GM12864 (cell line): ENCODE data around the gene LBR.

Experiments used
- DNase-seq: peaks from one replicate; pipeline ENCODE4 v3.0.0-alpha.2; 2011; ENCODE audit warnings: low read depth
- H3K4me3 ChIP-seq: 2 replicates; pipeline ENCODE4 v1.5.1; 2011; ENCODE audit warnings: mild to moderate bottlenecking, low read depth, low read length, control low read depth
- CTCF ChIP-seq: IDR thresholded peaks from 2 replicates; pipeline ENCODE4 v1.5.1; 2011; ENCODE audit warnings: low read depth, mild to moderate bottlenecking, moderate library complexity, low read length, control low read depth, inconsistent platforms; ENCODE audit errors: missing control alignments

The LBR gene

GRCh38 chr1:225430301-225430700 is 2.5 kb upstream of the LBR start:
- TF ChIP-seq CTCF: no peak
- no peak for DNase-seq
- no peak overlapping the region for H3K4me3 ChIP-seq

GRCh38 chr1:225428881-225429455 is 1.1 kb upstream of the LBR start:
- peak overlapping the region; percentile 96 for H3K4me3 ChIP-seq
- TF ChIP-seq CTCF: no peak
- DNase-seq: no peak

GRCh38 chr1:225428068-225428880 is 436 bp upstream of the LBR start:
- DNase-seq: peak; percentile 68
- H3K4me3 ChIP-seq: peak overlapping the region; percentile 96
- no peak for TF ChIP-seq CTCF

- no peak for TF ChIP-seq CTCF
- no peak for DNase-seq
- peak overlapping the region; percentile 96 for H3K4me3 ChIP-seq
These were observed 1.2 kb downstream of the LBR start for GRCh38 chr1:225426395-225427234.

- peak overlapping the region; percentile 96 for H3K4me3 ChIP-seq
- no peak for TF ChIP-seq CTCF
- DNase-seq: no peak
These were observed 2.5 kb downstream of the LBR start for GRCh38 chr1:225425201-225425786.

- TF ChIP-seq CTCF: no peak
- peak overlapping the region; percentile 96 for H3K4me3 ChIP-seq
- DNase-seq: no peak
These were observed 3.2 kb downstream of the LBR start for GRCh38 chr1:225424562-225425200.
